ENCODE results near the gene TRAF7.

Gene TRAF7

GRCh38 chr16:2174396-2175131 is 19.0 kb downstream of the TRAF7 start:
- Histone ChIP-seq H3K27ac (ENCODE audit: insufficient read depth, low read length, poor library complexity, severe bottlenecking) (no peak overlapping the region), H3K4me3 (ENCODE audit: insufficient read depth, low read depth, low read length, poor library complexity, severe bottlenecking) (no peak overlapping the region), H3K27me3 (replicated peaks; ENCODE audit: control insufficient read depth, insufficient read depth, low read length, poor library complexity, severe bottlenecking) (no peaks in the 10 kb centered on the region), H3K9me3 (ENCODE audit: control insufficient read depth, low read length) (no peaks in the 10 kb centered on the region), H3K36me3 (ENCODE audit: control insufficient read depth, insufficient read depth, low read length) (peaks cover 44% of the 10 kb centered on the region), H3K4me1 (ENCODE audit: control insufficient read depth, insufficient read depth, low read length, poor library complexity, severe bottlenecking) (no peaks in the 10 kb centered on the region)
- DNase-seq = no peak

GRCh38 chr16:2175454-2175853 is 19.9 kb downstream of the TRAF7 start:
- Histone ChIP-seq H3K36me3 (ENCODE audit: control insufficient read depth, insufficient read depth, low read length) (peaks cover 44% of the 10 kb centered on the region), H3K27ac (ENCODE audit: insufficient read depth, low read length, poor library complexity, severe bottlenecking) (no peak overlapping the region), H3K4me3 (ENCODE audit: insufficient read depth, low read depth, low read length, poor library complexity, severe bottlenecking) (no peak overlapping the region), H3K9me3 (ENCODE audit: control insufficient read depth, low read length) (no peaks in the 10 kb centered on the region), H3K4me1 (ENCODE audit: control insufficient read depth, insufficient read depth, low read length, poor library complexity, severe bottlenecking) (no peaks in the 10 kb centered on the region), H3K27me3 (replicated peaks; ENCODE audit: control insufficient read depth, insufficient read depth, low read length, poor library complexity, severe bottlenecking) (no peaks in the 10 kb centered on the region)
- no peak for DNase-seq

- Histone ChIP-seq H3K4me3 (ENCODE audit: insufficient read depth, low read depth, low read length, poor library complexity, severe bottlenecking) (no peak overlapping the region), H3K9me3 (ENCODE audit: control insufficient read depth, low read length) (no peaks in the 10 kb centered on the region), H3K36me3 (ENCODE audit: control insufficient read depth, insufficient read depth, low read length) (peaks cover 44% of the 10 kb centered on the region), H3K27ac (ENCODE audit: insufficient read depth, low read length, poor library complexity, severe bottlenecking) (no peak overlapping the region), H3K4me1 (ENCODE audit: control insufficient read depth, insufficient read depth, low read length, poor library complexity, severe bottlenecking) (no peaks in the 10 kb centered on the region), H3K27me3 (replicated peaks; ENCODE audit: control insufficient read depth, insufficient read depth, low read length, poor library complexity, severe bottlenecking) (no peaks in the 10 kb centered on the region)
- no peak for DNase-seq
Measured at GRCh38 chr16:2176047-2176446, 20.5 kb downstream of the TRAF7 start.

GRCh38 chr16:2177101-2177500 is 21.5 kb downstream of the TRAF7 start:
- Histone ChIP-seq H3K4me3 (ENCODE audit: insufficient read depth, low read depth, low read length, poor library complexity, severe bottlenecking) (no peak overlapping the region), H3K27me3 (replicated peaks; ENCODE audit: control insufficient read depth, insufficient read depth, low read length, poor library complexity, severe bottlenecking) (no peaks in the 10 kb centered on the region), H3K9me3 (ENCODE audit: control insufficient read depth, low read length) (no peaks in the 10 kb centered on the region), H3K36me3 (ENCODE audit: control insufficient read depth, insufficient read depth, low read length) (peaks cover 38% of the 10 kb centered on the region), H3K27ac (ENCODE audit: insufficient read depth, low read length, poor library complexity, severe bottlenecking) (no peak overlapping the region), H3K4me1 (ENCODE audit: control insufficient read depth, insufficient read depth, low read length, poor library complexity, severe bottlenecking) (no peaks in the 10 kb centered on the region)
- no peak for DNase-seq

GRCh38 chr16:2177561-2177960 is 22.0 kb downstream of the TRAF7 start:
- no peaks in the 10 kb centered on the region for H3K27me3 ChIP-seq (replicated peaks; ENCODE audit: control insufficient read depth, insufficient read depth, low read length, poor library complexity, severe bottlenecking)
- DNase-seq = no peak
- peaks cover 37% of the 10 kb centered on the region for H3K36me3 ChIP-seq (ENCODE audit: control insufficient read depth, insufficient read depth, low read length)
- no peaks in the 10 kb centered on the region for H3K9me3 ChIP-seq (ENCODE audit: control insufficient read depth, low read length)
- no peak overlapping the region for H3K27ac ChIP-seq (ENCODE audit: insufficient read depth, low read length, poor library complexity, severe bottlenecking)
- no peak overlapping the region for H3K4me3 ChIP-seq (ENCODE audit: insufficient read depth, low read depth, low read length, poor library complexity, severe bottlenecking)
- H3K4me1 ChIP-seq (ENCODE audit: control insufficient read depth, insufficient read depth, low read length, poor library complexity, severe bottlenecking) = no peaks in the 10 kb centered on the region

GRCh38 chr16:2178321-2179106 is 22.9 kb downstream of the TRAF7 start:
- H3K4me1 ChIP-seq (ENCODE audit: control insufficient read depth, insufficient read depth, low read length, poor library complexity, severe bottlenecking) = no peaks in the 10 kb centered on the region
- no peak overlapping the region for H3K4me3 ChIP-seq (ENCODE audit: insufficient read depth, low read depth, low read length, poor library complexity, severe bottlenecking)
- H3K27ac ChIP-seq (ENCODE audit: insufficient read depth, low read length, poor library complexity, severe bottlenecking) = no peak overlapping the region
- peaks cover 31% of the 10 kb centered on the region for H3K36me3 ChIP-seq (ENCODE audit: control insufficient read depth, insufficient read depth, low read length)
- no peaks in the 10 kb centered on the region for H3K27me3 ChIP-seq (replicated peaks; ENCODE audit: control insufficient read depth, insufficient read depth, low read length, poor library complexity, severe bottlenecking)
- peak; percentile 15 to 32 (median 19) for DNase-seq
- H3K9me3 ChIP-seq (ENCODE audit: control insufficient read depth, low read length) = no peaks in the 10 kb centered on the region

- Histone ChIP-seq H3K9me3 (ENCODE audit: control insufficient read depth, low read length) (no peaks in the 10 kb centered on the region), H3K4me3 (ENCODE audit: insufficient read depth, low read depth, low read length, poor library complexity, severe bottlenecking) (no peak overlapping the region), H3K36me3 (ENCODE audit: control insufficient read depth, insufficient read depth, low read length) (peaks cover 28% of the 10 kb centered on the region), H3K27me3 (replicated peaks; ENCODE audit: control insufficient read depth, insufficient read depth, low read length, poor library complexity, severe bottlenecking) (no peaks in the 10 kb centered on the region), H3K27ac (ENCODE audit: insufficient read depth, low read length, poor library complexity, severe bottlenecking) (no peak overlapping the region), H3K4me1 (ENCODE audit: control insufficient read depth, insufficient read depth, low read length, poor library complexity, severe bottlenecking) (no peaks in the 10 kb centered on the region)
- DNase-seq = no peak
Measured at GRCh38 chr16:2179107-2179501, 23.5 kb downstream of the TRAF7 start.

GRCh38 chr16:2179576-2179975 is 24.0 kb downstream of the TRAF7 start:
- Histone ChIP-seq H3K36me3 (ENCODE audit: control insufficient read depth, insufficient read depth, low read length) (peaks cover 23% of the 10 kb centered on the region), H3K27me3 (replicated peaks; ENCODE audit: control insufficient read depth, insufficient read depth, low read length, poor library complexity, severe bottlenecking) (no peaks in the 10 kb centered on the region), H3K9me3 (ENCODE audit: control insufficient read depth, low read length) (no peaks in the 10 kb centered on the region), H3K4me3 (ENCODE audit: insufficient read depth, low read depth, low read length, poor library complexity, severe bottlenecking) (no peak overlapping the region), H3K4me1 (ENCODE audit: control insufficient read depth, insufficient read depth, low read length, poor library complexity, severe bottlenecking) (no peaks in the 10 kb centered on the region), H3K27ac (ENCODE audit: insufficient read depth, low read length, poor library complexity, severe bottlenecking) (no peak overlapping the region)
- DNase-seq = no peak

GRCh38 chr16:2180461-2180860 is 24.9 kb downstream of the TRAF7 start:
- Histone ChIP-seq H3K27me3 (replicated peaks; ENCODE audit: control insufficient read depth, insufficient read depth, low read length, poor library complexity, severe bottlenecking) (no peaks in the 10 kb centered on the region), H3K9me3 (ENCODE audit: control insufficient read depth, low read length) (no peaks in the 10 kb centered on the region), H3K27ac (ENCODE audit: insufficient read depth, low read length, poor library complexity, severe bottlenecking) (no peak overlapping the region), H3K36me3 (ENCODE audit: control insufficient read depth, insufficient read depth, low read length) (peaks cover 15% of the 10 kb centered on the region), H3K4me1 (ENCODE audit: control insufficient read depth, insufficient read depth, low read length, poor library complexity, severe bottlenecking) (no peaks in the 10 kb centered on the region), H3K4me3 (ENCODE audit: insufficient read depth, low read depth, low read length, poor library complexity, severe bottlenecking) (no peak overlapping the region)
- no peak for DNase-seq
